ENCODE measurements around the gene RMRP.

The RMRP gene

DNA sequence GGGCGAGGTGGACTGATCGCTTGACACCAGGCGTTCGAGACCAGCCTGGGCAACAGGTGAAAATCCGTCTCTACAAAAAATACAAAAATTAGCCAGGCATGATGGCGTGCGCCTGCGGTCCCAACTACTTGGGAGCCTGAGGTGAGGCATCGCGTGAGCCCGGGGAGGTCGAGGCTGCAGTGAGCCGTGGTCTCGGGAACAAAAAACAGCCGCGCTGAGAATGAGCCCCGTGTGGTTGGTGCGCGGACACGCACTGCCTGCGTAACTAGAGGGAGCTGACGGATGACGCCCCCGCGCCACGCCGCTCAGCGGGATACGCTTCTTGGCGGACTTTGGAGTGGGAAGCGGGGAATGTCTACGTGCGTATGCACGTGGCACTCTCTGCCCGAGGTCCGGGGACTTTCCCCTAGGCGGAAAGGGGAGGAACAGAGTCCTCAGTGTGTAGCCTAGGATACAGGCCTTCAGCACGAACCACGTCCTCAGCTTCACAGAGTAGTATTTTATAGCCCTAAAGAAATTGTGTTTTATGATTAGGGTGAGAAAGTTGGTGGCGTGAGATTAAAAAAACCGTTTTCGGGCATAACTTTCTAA is at the start of gene RMRP:
Gene RMRP, minus strand, starts transcription at position 474 of the 591 bp plus-strand sequence.
- H3K4me3 ChIP-seq (ENCODE audit: low read depth, low read length): peak within 1 kb of the TSS; percentile 98
- TF ChIP-seq, protein P1, sequence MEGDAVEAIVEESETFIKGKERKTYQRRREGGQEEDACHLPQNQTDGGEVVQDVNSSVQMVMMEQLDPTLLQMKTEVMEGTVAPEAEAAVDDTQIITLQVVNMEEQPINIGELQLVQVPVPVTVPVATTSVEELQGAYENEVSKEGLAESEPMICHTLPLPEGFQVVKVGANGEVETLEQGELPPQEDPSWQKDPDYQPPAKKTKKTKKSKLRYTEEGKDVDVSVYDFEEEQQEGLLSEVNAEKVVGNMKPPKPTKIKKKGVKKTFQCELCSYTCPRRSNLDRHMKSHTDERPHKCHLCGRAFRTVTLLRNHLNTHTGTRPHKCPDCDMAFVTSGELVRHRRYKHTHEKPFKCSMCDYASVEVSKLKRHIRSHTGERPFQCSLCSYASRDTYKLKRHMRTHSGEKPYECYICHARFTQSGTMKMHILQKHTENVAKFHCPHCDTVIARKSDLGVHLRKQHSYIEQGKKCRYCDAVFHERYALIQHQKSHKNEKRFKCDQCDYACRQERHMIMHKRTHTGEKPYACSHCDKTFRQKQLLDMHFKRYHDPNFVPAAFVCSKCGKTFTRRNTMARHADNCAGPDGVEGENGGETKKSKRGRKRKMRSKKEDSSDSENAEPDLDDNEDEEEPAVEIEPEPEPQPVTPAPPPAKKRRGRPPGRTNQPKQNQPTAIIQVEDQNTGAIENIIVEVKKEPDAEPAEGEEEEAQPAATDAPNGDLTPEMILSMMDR (conservative IDR thresholded peaks at IDR 0.05; ENCODE audit: low read depth, low read length): peak; percentile 30
- DNase-seq (ENCODE audit: low read depth): peak; percentile 100

DNA sequence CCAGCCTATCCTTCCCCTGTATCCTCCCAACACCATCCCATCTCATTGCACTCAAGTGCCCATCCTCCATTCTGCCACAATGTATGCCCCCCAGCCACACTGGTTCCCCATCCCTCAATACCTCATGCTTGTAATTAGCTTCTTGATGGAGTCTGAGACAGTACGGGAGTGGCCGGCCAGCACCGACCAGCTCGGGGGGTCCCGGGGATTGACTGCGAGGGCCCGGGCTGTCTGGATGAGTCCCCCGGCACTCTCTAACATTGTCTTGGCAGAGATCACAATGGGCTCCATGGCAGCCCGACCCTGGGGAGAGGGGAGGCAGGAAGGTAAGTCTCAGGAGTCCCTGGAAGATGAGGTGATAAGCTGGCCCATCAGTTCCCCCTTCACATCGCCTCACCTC is 49.1 kb upstream of the RMRP start:
- TF ChIP-seq, protein P1 (conservative IDR thresholded peaks at IDR 0.05; ENCODE audit: low read depth, low read length): no peak
- no peak for DNase-seq (ENCODE audit: low read depth)
- H3K4me3 ChIP-seq (ENCODE audit: low read depth, low read length): no peak overlapping the region

DNA sequence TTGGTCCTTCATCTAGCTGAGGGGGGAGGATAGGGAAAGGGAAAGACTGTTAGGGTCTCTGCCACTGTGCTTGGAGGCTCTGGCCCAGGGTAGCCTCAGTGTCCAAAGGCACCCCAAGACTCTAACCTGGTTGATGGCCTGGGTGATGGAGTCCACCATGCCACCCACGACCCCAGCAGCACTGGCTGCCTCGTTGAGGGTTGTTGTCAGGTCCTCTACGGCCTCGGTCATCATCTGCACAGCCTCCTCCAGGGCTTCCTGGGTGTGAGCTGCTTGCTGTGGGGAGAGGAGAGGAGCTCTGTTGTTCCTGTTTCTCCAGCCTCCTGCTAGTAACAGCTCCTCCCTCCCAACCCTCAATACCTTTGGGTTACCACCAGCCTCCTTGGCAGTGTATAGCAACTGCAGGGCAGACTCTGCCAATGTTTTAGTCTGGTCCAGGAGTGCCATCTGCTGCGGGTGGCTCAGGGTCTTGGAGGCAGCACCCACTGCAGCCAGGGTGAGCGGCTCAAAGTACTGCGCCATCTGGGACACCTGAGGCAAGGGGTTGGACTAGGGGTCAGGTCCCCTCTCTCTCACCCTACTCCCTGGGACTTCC is 48.1 kb upstream of the RMRP start:
- TF ChIP-seq, protein P1 (conservative IDR thresholded peaks at IDR 0.05; ENCODE audit: low read depth, low read length): no peak
- H3K4me3 ChIP-seq (ENCODE audit: low read depth, low read length): no peak overlapping the region
- no peak for DNase-seq (ENCODE audit: low read depth)

- DNase-seq (ENCODE audit: low read depth): no peak
- TF ChIP-seq, protein P1 (conservative IDR thresholded peaks at IDR 0.05; ENCODE audit: low read depth, low read length): no peak
- no peak overlapping the region for H3K4me3 ChIP-seq (ENCODE audit: low read depth, low read length)
Measured at GRCh38 chr9:35705372-35705771, 47.6 kb upstream of the RMRP start.

GRCh38 chr9:35703906-35704672 is 46.3 kb upstream of the RMRP start:
- no peak overlapping the region for H3K4me3 ChIP-seq (ENCODE audit: low read depth, low read length)
- no peak for DNase-seq (ENCODE audit: low read depth)
- TF ChIP-seq, protein P1 (conservative IDR thresholded peaks at IDR 0.05; ENCODE audit: low read depth, low read length): no peak

GRCh38 chr9:35702696-35703095 is 44.9 kb upstream of the RMRP start:
- TF ChIP-seq, protein P1 (conservative IDR thresholded peaks at IDR 0.05; ENCODE audit: low read depth, low read length): no peak

More at GRCh38 chr9:35702696-35703095, 44.9 kb upstream of the RMRP start:
- H3K4me3 ChIP-seq (ENCODE audit: low read depth, low read length): no peak overlapping the region
- no peak for DNase-seq (ENCODE audit: low read depth)
